ENCODE measurements around the gene OR1J1.

The OR1J1 gene

GRCh38 chr9:122506964-122507363, 29.2 kb upstream of the OR1J1 start:
- no peak for DNase-seq (ENCODE audit: insufficient read length, low spot score)
- TF ChIP-seq CTCF (IDR thresholded peaks at IDR 0.05; ENCODE audit: insufficient read depth, missing control alignments), result no peak
- FAIRE-seq, result no peak

- no peak for DNase-seq (ENCODE audit: insufficient read length, low spot score)
- no peak for FAIRE-seq
- TF ChIP-seq CTCF (IDR thresholded peaks at IDR 0.05; ENCODE audit: insufficient read depth, missing control alignments), result peak; percentile 87
Measured at GRCh38 chr9:122498883-122499288, 21.2 kb upstream of the OR1J1 start.

DNA sequence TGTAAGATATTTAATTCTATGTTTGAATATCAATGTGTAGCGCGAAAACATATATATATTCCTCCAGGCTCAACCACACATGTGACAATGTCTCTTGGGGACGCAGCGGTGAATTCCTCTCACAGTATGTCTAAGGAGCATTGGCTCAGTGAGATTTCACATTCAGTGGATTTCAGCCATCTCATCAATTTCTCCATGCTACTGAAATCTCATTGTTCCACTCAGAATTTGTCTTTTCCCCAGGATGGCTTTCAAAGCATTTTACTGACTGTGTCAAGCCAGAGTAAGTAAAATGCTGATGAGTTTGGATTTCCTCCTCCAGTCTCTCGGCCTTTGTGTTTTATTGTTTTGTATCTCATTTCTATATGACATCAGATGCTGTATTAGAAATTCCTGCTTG, 1.3 kb upstream of the OR1J1 start:
- FAIRE-seq (no peak), DNase-seq (ENCODE audit: insufficient read length, low spot score) (no peak)
- no peak for TF ChIP-seq CTCF (IDR thresholded peaks at IDR 0.05; ENCODE audit: insufficient read depth, missing control alignments)

DNA sequence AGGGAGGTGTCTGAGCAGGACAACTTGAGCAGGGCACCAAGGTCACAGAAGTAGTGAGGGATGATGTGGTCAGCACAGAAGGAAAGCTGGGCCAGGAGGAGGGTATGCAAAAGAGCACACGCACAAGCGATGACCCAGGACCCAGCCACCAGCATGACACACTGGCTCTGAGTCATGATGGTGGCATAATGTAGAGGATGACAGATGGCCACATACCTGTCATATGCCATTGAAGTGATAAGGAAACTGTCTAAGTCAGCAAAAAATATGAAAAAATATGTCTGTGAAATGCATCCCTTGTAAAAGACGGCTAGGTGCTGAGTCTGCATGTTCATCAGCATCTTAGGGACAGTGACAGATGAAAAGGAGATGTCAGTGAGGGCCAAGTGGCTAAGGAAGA, 380 bp downstream of the OR1J1 start:
- no peak for TF ChIP-seq CTCF (IDR thresholded peaks at IDR 0.05; ENCODE audit: insufficient read depth, missing control alignments)
- no peak for DNase-seq (ENCODE audit: insufficient read length, low spot score)
- no peak for FAIRE-seq

- TF ChIP-seq CTCF (IDR thresholded peaks at IDR 0.05; ENCODE audit: insufficient read depth, missing control alignments), result no peak
- no peak for FAIRE-seq
Measured at GRCh38 chr9:122475717-122476116, 2.0 kb downstream of the OR1J1 start.

GRCh38 chr9:122474561-122474960, 3.2 kb downstream of the OR1J1 start:
- FAIRE-seq, result no peak
- TF ChIP-seq CTCF (IDR thresholded peaks at IDR 0.05; ENCODE audit: insufficient read depth, missing control alignments), result no peak
- no peak for DNase-seq (ENCODE audit: insufficient read length, low spot score)

More at GRCh38 chr9:122475717-122476116, 2.0 kb downstream of the OR1J1 start:
- DNase-seq (ENCODE audit: insufficient read length, low spot score), result no peak

GRCh38 chr9:122468735-122469134, 9.0 kb downstream of the OR1J1 start:
- DNase-seq (ENCODE audit: insufficient read length, low spot score) (no peak), FAIRE-seq (no peak)
- TF ChIP-seq CTCF (IDR thresholded peaks at IDR 0.05; ENCODE audit: insufficient read depth, missing control alignments), result no peak

Data from D721Med (cell line).